ENCODE results near the gene OR51B4. TPM values are rescaled to one million over a fixed set of nuclear protein-coding genes. Genes with fewer than 3 reads are reported as not detected.

Gene OR51B4, protein sequence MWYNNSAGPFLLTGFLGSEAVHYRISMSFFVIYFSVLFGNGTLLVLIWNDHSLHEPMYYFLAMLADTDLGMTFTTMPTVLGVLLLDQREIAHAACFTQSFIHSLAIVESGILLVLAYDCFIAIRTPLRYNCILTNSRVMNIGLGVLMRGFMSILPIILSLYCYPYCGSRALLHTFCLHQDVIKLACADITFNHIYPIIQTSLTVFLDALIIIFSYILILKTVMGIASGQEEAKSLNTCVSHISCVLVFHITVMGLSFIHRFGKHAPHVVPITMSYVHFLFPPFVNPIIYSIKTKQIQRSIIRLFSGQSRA
- total RNA-seq (2021) (not detected in 3 replicates), Bru-seq, nascent RNA (not detected)
- long read RNA-seq, experiment 1 = 0 reads
- long read RNA-seq, experiment 2 = 0 reads
- long read RNA-seq, experiment 3 = 0 reads

DNA sequence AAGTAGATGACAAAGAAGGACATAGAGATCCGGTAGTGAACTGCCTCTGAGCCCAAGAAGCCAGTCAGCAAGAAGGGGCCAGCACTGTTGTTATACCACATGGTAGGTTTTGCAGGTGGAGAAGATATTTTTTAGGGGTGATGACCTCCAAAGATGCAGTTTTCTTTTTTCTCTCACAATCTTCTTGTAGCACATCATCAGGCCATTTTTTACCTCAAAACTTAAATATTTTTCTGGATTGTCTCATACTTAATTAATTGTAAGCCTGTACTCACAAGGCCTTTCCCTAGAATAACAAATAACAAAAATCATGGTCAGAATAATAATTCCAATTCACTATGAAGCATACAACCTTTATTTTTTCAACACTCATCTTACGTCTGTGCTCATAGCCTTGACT lies at the start of gene OR51B4:
TSS of gene OR51B4 (minus strand) at position 101 of the 400 bp plus-strand sequence. CDS start at position 101, 0 bp downstream.
- ATAC-seq = no peak
- Mint-ChIP-seq H3K27me3 (ENCODE audit: low read depth) (no peaks in the 10 kb centered on the region), H3K4me3 (no peak within 1 kb of the TSS), H3K27ac (no peak within 1 kb of the TSS), H3K9me3 (no peaks in the 10 kb centered on the region), H3K36me3 (no peaks in the 10 kb centered on the region), H3K4me1 (no peaks in the 10 kb centered on the region)
- ChIA-PET CTCF (no interaction called here), POLR2A (no interaction called here)
- DNase-seq (ENCODE audit: low spot score) = no peak
- TF ChIP-seq, protein P1, sequence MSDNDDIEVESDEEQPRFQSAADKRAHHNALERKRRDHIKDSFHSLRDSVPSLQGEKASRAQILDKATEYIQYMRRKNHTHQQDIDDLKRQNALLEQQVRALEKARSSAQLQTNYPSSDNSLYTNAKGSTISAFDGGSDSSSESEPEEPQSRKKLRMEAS (CRISPR knock-in tag; IDR thresholded peaks at IDR 0.05) = no peak
- TF ChIP-seq, protein P2, sequence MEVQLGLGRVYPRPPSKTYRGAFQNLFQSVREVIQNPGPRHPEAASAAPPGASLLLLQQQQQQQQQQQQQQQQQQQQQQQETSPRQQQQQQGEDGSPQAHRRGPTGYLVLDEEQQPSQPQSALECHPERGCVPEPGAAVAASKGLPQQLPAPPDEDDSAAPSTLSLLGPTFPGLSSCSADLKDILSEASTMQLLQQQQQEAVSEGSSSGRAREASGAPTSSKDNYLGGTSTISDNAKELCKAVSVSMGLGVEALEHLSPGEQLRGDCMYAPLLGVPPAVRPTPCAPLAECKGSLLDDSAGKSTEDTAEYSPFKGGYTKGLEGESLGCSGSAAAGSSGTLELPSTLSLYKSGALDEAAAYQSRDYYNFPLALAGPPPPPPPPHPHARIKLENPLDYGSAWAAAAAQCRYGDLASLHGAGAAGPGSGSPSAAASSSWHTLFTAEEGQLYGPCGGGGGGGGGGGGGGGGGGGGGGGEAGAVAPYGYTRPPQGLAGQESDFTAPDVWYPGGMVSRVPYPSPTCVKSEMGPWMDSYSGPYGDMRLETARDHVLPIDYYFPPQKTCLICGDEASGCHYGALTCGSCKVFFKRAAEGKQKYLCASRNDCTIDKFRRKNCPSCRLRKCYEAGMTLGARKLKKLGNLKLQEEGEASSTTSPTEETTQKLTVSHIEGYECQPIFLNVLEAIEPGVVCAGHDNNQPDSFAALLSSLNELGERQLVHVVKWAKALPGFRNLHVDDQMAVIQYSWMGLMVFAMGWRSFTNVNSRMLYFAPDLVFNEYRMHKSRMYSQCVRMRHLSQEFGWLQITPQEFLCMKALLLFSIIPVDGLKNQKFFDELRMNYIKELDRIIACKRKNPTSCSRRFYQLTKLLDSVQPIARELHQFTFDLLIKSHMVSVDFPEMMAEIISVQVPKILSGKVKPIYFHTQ (CRISPR knock-in tag; IDR thresholded peaks at IDR 0.05) = no peak
- TF ChIP-seq, protein P3, sequence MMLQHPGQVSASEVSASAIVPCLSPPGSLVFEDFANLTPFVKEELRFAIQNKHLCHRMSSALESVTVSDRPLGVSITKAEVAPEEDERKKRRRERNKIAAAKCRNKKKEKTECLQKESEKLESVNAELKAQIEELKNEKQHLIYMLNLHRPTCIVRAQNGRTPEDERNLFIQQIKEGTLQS (CRISPR knock-in tag; conservative IDR thresholded peaks at IDR 0.05) = no peak
- TF ChIP-seq GTF2I (CRISPR knock-in tag; conservative IDR thresholded peaks at IDR 0.05) (no peak), FOXK1 (CRISPR knock-in tag; IDR thresholded peaks at IDR 0.05) (no peak), FOXP1 (CRISPR knock-in tag; IDR thresholded peaks at IDR 0.05; ENCODE audit: borderline replicate concordance) (no peak), NFE2L1 (CRISPR knock-in tag; IDR thresholded peaks at IDR 0.05) (no peak), TEAD4 (CRISPR knock-in tag; IDR thresholded peaks at IDR 0.05) (no peak)
- TF ChIP-seq, protein P4, sequence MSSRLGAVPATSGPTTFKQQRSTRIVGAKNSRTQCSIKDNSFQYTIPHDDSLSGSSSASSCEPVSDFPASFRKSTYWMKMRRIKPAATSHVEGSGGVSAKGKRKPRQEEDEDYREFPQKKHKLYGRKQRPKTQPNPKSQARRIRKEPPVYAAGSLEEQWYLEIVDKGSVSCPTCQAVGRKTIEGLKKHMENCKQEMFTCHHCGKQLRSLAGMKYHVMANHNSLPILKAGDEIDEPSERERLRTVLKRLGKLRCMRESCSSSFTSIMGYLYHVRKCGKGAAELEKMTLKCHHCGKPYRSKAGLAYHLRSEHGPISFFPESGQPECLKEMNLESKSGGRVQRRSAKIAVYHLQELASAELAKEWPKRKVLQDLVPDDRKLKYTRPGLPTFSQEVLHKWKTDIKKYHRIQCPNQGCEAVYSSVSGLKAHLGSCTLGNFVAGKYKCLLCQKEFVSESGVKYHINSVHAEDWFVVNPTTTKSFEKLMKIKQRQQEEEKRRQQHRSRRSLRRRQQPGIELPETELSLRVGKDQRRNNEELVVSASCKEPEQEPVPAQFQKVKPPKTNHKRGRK (CRISPR knock-in tag; IDR thresholded peaks at IDR 0.05; ENCODE audit: borderline replicate concordance) = no peak
- TF ChIP-seq, protein P5, sequence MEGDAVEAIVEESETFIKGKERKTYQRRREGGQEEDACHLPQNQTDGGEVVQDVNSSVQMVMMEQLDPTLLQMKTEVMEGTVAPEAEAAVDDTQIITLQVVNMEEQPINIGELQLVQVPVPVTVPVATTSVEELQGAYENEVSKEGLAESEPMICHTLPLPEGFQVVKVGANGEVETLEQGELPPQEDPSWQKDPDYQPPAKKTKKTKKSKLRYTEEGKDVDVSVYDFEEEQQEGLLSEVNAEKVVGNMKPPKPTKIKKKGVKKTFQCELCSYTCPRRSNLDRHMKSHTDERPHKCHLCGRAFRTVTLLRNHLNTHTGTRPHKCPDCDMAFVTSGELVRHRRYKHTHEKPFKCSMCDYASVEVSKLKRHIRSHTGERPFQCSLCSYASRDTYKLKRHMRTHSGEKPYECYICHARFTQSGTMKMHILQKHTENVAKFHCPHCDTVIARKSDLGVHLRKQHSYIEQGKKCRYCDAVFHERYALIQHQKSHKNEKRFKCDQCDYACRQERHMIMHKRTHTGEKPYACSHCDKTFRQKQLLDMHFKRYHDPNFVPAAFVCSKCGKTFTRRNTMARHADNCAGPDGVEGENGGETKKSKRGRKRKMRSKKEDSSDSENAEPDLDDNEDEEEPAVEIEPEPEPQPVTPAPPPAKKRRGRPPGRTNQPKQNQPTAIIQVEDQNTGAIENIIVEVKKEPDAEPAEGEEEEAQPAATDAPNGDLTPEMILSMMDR (IDR thresholded peaks at IDR 0.05) = no peak
- TF ChIP-seq, protein P6, sequence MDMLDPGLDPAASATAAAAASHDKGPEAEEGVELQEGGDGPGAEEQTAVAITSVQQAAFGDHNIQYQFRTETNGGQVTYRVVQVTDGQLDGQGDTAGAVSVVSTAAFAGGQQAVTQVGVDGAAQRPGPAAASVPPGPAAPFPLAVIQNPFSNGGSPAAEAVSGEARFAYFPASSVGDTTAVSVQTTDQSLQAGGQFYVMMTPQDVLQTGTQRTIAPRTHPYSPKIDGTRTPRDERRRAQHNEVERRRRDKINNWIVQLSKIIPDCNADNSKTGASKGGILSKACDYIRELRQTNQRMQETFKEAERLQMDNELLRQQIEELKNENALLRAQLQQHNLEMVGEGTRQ (CRISPR knock-in tag; IDR thresholded peaks at IDR 0.05) = no peak

DNA sequence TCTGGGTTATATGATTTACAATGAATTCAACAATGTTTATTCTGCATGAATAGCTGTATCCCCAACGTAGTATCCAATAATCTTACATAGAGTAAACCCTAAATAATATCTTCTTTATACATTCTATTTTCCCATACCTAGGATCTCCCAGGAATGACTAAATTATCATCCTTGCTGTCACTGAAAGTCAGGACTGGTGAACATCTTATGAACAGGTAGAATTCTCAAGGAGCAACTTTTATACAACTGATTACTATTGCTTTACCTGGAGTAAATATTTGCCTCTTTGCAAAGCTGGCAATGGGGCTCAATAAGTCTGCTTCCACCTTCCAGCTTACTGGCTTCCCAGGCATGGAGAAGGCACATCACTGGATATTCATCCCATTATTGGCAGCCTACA lies 49.5 kb upstream of the OR51B4 start, which contains the start of gene OR51B6:
TSS of gene OR51B6 (plus strand) at position 301 of the 400 bp plus-strand sequence. CDS start at position 301, 0 bp downstream.
- Mint-ChIP-seq H3K27ac (no peak within 1 kb of the TSS), H3K27me3 (ENCODE audit: low read depth) (no peaks in the 10 kb centered on the region), H3K36me3 (no peaks in the 10 kb centered on the region), H3K4me1 (peaks cover 21% of the 10 kb centered on the region), H3K4me3 (no peak within 1 kb of the TSS), H3K9me3 (peaks cover 3% of the 10 kb centered on the region)
- ChIA-PET POLR2A (no interaction called here), CTCF (no interaction called here)
- TF ChIP-seq SMAD4 (CRISPR knock-in tag; IDR thresholded peaks at IDR 0.05) = no peak
- ATAC-seq (no peak), DNase-seq (ENCODE audit: low spot score) (no peak)

DNA sequence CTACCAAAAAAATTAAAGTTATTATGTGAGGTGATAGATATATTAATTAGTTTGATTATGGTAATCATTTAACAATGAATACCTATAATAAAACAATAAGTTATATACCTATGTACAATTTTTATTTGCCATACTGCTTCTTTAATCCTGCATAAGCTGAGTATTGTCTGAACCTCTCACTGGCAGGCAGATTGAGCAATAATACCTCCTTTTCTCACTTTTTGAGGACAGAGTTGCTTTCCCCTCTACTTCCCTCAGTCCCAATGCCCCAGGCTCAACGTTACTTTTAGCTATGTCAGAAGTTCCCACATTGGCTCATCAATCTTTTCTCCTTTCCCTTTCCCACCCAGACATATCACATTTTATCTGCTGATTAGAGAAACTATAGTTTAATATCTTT lies 47.8 kb upstream of the OR51B4 start:
- ATAC-seq = no peak
- ChIA-PET CTCF (interaction anchor here (0.7 kb wide), 1 partner anchor 17 kb away, joined by 3 read pairs; no protein-coding TSS in a partner anchor), POLR2A (no interaction called here)
- Mint-ChIP-seq H3K27me3 (ENCODE audit: low read depth) (no peaks in the 10 kb centered on the region; the same call in 1 of the 2 replicates), H3K27ac (no peak overlapping the region), H3K9me3 (no peaks in the 10 kb centered on the region), H3K36me3 (no peaks in the 10 kb centered on the region), H3K4me3 (no peak overlapping the region), H3K4me1 (peaks cover 21% of the 10 kb centered on the region)
- no peak for DNase-seq (ENCODE audit: low spot score)
- TF ChIP-seq, protein P7, sequence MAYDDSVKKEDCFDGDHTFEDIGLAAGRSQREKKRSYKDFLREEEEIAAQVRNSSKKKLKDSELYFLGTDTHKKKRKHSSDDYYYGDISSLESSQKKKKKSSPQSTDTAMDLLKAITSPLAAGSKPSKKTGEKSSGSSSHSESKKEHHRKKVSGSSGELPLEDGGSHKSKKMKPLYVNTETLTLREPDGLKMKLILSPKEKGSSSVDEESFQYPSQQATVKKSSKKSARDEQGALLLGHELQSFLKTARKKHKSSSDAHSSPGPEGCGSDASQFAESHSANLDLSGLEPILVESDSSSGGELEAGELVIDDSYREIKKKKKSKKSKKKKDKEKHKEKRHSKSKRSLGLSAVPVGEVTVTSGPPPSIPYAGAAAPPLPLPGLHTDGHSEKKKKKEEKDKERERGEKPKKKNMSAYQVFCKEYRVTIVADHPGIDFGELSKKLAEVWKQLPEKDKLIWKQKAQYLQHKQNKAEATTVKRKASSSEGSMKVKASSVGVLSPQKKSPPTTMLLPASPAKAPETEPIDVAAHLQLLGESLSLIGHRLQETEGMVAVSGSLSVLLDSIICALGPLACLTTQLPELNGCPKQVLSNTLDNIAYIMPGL (CRISPR knock-in tag; IDR thresholded peaks at IDR 0.05) = no peak
- TF ChIP-seq SMAD3 (CRISPR knock-in tag; IDR thresholded peaks at IDR 0.05; ENCODE audit: borderline replicate concordance) (no peak), JUN (CRISPR knock-in tag; IDR thresholded peaks at IDR 0.05) (no peak), SP1 (CRISPR knock-in tag; conservative IDR thresholded peaks at IDR 0.05) (no peak), GRHL2 (CRISPR knock-in tag; IDR thresholded peaks at IDR 0.05; ENCODE audit: insufficient replicate concordance, severe bottlenecking) (no peak)
- TF ChIP-seq, protein P8, sequence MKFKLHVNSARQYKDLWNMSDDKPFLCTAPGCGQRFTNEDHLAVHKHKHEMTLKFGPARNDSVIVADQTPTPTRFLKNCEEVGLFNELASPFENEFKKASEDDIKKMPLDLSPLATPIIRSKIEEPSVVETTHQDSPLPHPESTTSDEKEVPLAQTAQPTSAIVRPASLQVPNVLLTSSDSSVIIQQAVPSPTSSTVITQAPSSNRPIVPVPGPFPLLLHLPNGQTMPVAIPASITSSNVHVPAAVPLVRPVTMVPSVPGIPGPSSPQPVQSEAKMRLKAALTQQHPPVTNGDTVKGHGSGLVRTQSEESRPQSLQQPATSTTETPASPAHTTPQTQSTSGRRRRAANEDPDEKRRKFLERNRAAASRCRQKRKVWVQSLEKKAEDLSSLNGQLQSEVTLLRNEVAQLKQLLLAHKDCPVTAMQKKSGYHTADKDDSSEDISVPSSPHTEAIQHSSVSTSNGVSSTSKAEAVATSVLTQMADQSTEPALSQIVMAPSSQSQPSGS (CRISPR knock-in tag; IDR thresholded peaks at IDR 0.05; ENCODE audit: borderline replicate concordance, low read depth) = no peak
- TF ChIP-seq, protein P3 (CRISPR knock-in tag; conservative IDR thresholded peaks at IDR 0.05) = no peak

Data from WTC11 (cell line).